B cell (primary cell): ENCODE measurements around the gene SLC39A3.

Source experiments
- CTCF ChIP-seq: fragments of 200-600 bp; IDR thresholded peaks from one replicate; pipeline ENCODE4 v1.8.0; 2022; ENCODE audit warnings: antibody characterized with exemption, mild to moderate bottlenecking
- EZH2 ChIP-seq: IDR thresholded peaks from 2 replicates; pipeline ENCODE4 v1.6.1; 2012; ENCODE audit warnings: borderline replicate concordance, low read depth, mild to moderate bottlenecking, moderate library complexity, low read length; ENCODE audit not compliant: insufficient read depth, poor library complexity, severe bottlenecking

GRCh38 chr19:2733930-2734588, 5.8 kb downstream of the SLC39A3 start:
- TF ChIP-seq CTCF (no peak), EZH2 (no peak)
